HL-60 (cell line): ENCODE measurements around the gene GAS2L2.

Experiments used
- CTCF ChIP-seq: IDR thresholded peaks from one replicate; pipeline ENCODE4 v1.5.1; 2011; ENCODE audit warnings: low read length, control low read depth, inconsistent platforms; ENCODE audit not compliant: insufficient read depth
- GABPA ChIP-seq: IDR thresholded peaks from 2 replicates; pipeline ENCODE4 v1.6.1; 2012; ENCODE audit warnings: low read depth
- POLR2AphosphoS5 ChIP-seq: IDR thresholded peaks from 2 replicates; pipeline ENCODE4 v1.6.1; 2012; ENCODE audit warnings: low read depth

GRCh38 chr17:35713069-35713728 is 39.8 kb downstream of the GAS2L2 start:
- TF ChIP-seq CTCF (no peak), POLR2AphosphoS5 (no peak), GABPA (no peak)
